ENCODE measurements around the gene PEAK3. TPM values are rescaled to one million over a fixed set of nuclear protein-coding genes. Genes with fewer than 3 reads are reported as not detected.

PEAK3 gene
- total RNA-seq, 2 experiments from 2014 or later, result not detected

GRCh38 chr19:2226051-2226839, 55.7 kb downstream of the PEAK3 start:
- Mint-ChIP-seq H3K27ac (no peak overlapping the region), H3K27me3 (ENCODE audit: low read depth) (no peaks in the 10 kb centered on the region), H3K4me1 (ENCODE audit: low read depth) (no peaks in the 10 kb centered on the region), H3K4me3 (no peak overlapping the region), H3K9me3 (no peaks in the 10 kb centered on the region), H3K36me3 (ENCODE audit: low read depth) (peaks cover 20% of the 10 kb centered on the region)
- CTCF ChIA-PET, result no interaction called here
- DNase-seq, result no peak
- intact Hi-C loops (cut with micrococcal nuclease), result no loop called here

GRCh38 chr19:2225415-2226050, 56.4 kb downstream of the PEAK3 start:
- Mint-ChIP-seq H3K4me3 (no peak overlapping the region), H3K9me3 (no peaks in the 10 kb centered on the region), H3K27me3 (ENCODE audit: low read depth) (no peaks in the 10 kb centered on the region), H3K4me1 (ENCODE audit: low read depth) (no peaks in the 10 kb centered on the region), H3K36me3 (ENCODE audit: low read depth) (peaks cover 23% of the 10 kb centered on the region), H3K27ac (no peak overlapping the region)
- CTCF ChIA-PET, result interaction anchor here (0.5 to 0.7 kb wide), 2 partner anchors 70 to 282 kb away, joined by 3 read pairs; no protein-coding TSS in a partner anchor
- intact Hi-C loops (cut with micrococcal nuclease), result no loop called here
- no peak for DNase-seq

- H3K36me3 Mint-ChIP-seq (ENCODE audit: low read depth), result peaks cover 25% of the 10 kb centered on the region
- CTCF ChIA-PET, result interaction anchor here (0.5 to 0.7 kb wide), 2 partner anchors 69 to 282 kb away, joined by 3 read pairs; no protein-coding TSS in a partner anchor
Measured at GRCh38 chr19:2224754-2225349, 57.1 kb downstream of the PEAK3 start.

More at GRCh38 chr19:2224754-2225349, 57.1 kb downstream of the PEAK3 start:
- H3K4me1 Mint-ChIP-seq (ENCODE audit: low read depth), result no peaks in the 10 kb centered on the region
- DNase-seq, result no peak
- no peak overlapping the region for H3K27ac Mint-ChIP-seq
- no peak overlapping the region for H3K4me3 Mint-ChIP-seq
- no peaks in the 10 kb centered on the region for H3K9me3 Mint-ChIP-seq
- H3K27me3 Mint-ChIP-seq (ENCODE audit: low read depth), result no peaks in the 10 kb centered on the region
- intact Hi-C loops (cut with micrococcal nuclease), result no loop called here

Small RNA genes lying within 50 kb of the gene (microRNA-seq; reads per million reads assigned to microRNA genes)
- gene MIR1227 (ENCODE audit: borderline microRNAs expressed, borderline replicate concordance) (9.9 reads per million, percentile 22 among the genes with 10 or more reads in this experiment), gene MIR4321 (ENCODE audit: borderline microRNAs expressed, borderline replicate concordance) (not detected)

Other genes with a start within 250 kb of the PEAK3 start
- 100 to 1,000 TPM; 155 to 157 TPM for gene MKNK2, start 230.9 kb downstream of the PEAK3 start, total RNA-seq
- 10 to 100 TPM; 43.7 to 44.1 TPM for gene MOB3A, start 185.8 kb downstream of the PEAK3 start, total RNA-seq
- gene IZUMO4, start 185.3 kb downstream of the PEAK3 start, total RNA-seq, result 10 to 100 TPM; 13.1 to 14.2 TPM
- 10 to 100 TPM; 60.5 to 64.2 TPM for gene AP3D1, start 130.6 kb downstream of the PEAK3 start, total RNA-seq
- gene DOT1L, start 118.2 kb downstream of the PEAK3 start, total RNA-seq, result 10 to 100 TPM; 48.7 to 55.0 TPM
- gene PLEKHJ1, start 45.8 kb downstream of the PEAK3 start, total RNA-seq, result 10 to 100 TPM; 56.9 to 60.6 TPM
- 100 to 1,000 TPM; 154 to 158 TPM for gene SF3A2, start 45.4 kb downstream of the PEAK3 start, total RNA-seq
- 1 to 10 TPM; 2.6 to 4.0 TPM for gene AMH, start 32.9 kb downstream of the PEAK3 start, total RNA-seq
- under 1 TPM; 0.55 to 0.81 TPM for gene JSRP1, start 25.8 kb downstream of the PEAK3 start, total RNA-seq
- gene LINGO3, start 26.0 kb upstream of the PEAK3 start, total RNA-seq, result not detected
- 100 to 1,000 TPM; 162 to 164 TPM for gene LSM7, start 46.4 kb upstream of the PEAK3 start, total RNA-seq
- gene SPPL2B, start 46.5 kb upstream of the PEAK3 start, total RNA-seq, result 10 to 100 TPM; 56.8 to 59.6 TPM
- not detected for gene TMPRSS9, start 78.1 kb upstream of the PEAK3 start, total RNA-seq
- gene TIMM13, start 145.4 kb upstream of the PEAK3 start, total RNA-seq, result 10 to 100 TPM; 67.3 to 70.8 TPM
- gene LMNB2, start 174.8 kb upstream of the PEAK3 start, total RNA-seq, result 100 to 1,000 TPM in 1 of 2 experiments, 10 to 100 TPM in 1; 97.7 to 101 TPM
- gene GADD45B, start 194.0 kb upstream of the PEAK3 start, total RNA-seq, result 100 to 1,000 TPM; 107 to 112 TPM

Data from activated naive CD4-positive, alpha-beta T cell treated with anti-CD3 and anti-CD28 coated beads for 36 hours (primary cell).